Endothelial cell of umbilical vein (primary cell): ENCODE measurements around the gene SNAP25.

ENCODE experiments used
- CTCF ChIP-seq, 2 donors: IDR thresholded peaks; 1 replicate in 1 of 2; 2 replicates in 1 of 2; pipeline ENCODE4 v1.5.1; 2011; ENCODE audit warnings: low read length in 2 of 2, mild to moderate bottlenecking in 2 of 2, moderate library complexity in 2 of 2, control low read depth in 1 of 2, inconsistent platforms in 1 of 2, low read depth in 1 of 2; ENCODE audit not compliant: insufficient read depth in 1 of 2; ENCODE audit errors: extremely low read depth in 1 of 2
- EZH2 ChIP-seq: IDR thresholded peaks from 2 replicates; pipeline ENCODE4 v1.6.1; 2012; ENCODE audit warnings: borderline replicate concordance, low read depth, mild to moderate bottlenecking, moderate library complexity, low read length, inconsistent platforms; ENCODE audit not compliant: severe bottlenecking
- FOS ChIP-seq: IDR thresholded peaks from 2 replicates; pipeline ENCODE4 v1.6.1; 2011; ENCODE audit warnings: mild to moderate bottlenecking, low read length, moderate library complexity, borderline replicate concordance; ENCODE audit not compliant: insufficient read depth
- GATA2 ChIP-seq: IDR thresholded peaks from 2 replicates; pipeline ENCODE4 v1.7.0; 2011; ENCODE audit warnings: low read depth, mild to moderate bottlenecking, moderate library complexity, mixed read lengths, low read length; ENCODE audit not compliant: insufficient read length, insufficient read depth
- MAX ChIP-seq: IDR thresholded peaks from 2 replicates; pipeline ENCODE4 v1.6.1; 2011; ENCODE audit not compliant: insufficient read depth, insufficient read length
- MYC ChIP-seq: IDR thresholded peaks from one replicate; pipeline ENCODE4 v1.6.1; 2011; ENCODE audit warnings: mild to moderate bottlenecking, low read depth, low read length
- POLR2A ChIP-seq: IDR thresholded peaks from 2 replicates; pipeline ENCODE4 v1.6.1; 2012; ENCODE audit warnings: low read depth, mild to moderate bottlenecking, control low read depth, low read length
- POLR2AphosphoS5 ChIP-seq: IDR thresholded peaks from 2 replicates; pipeline ENCODE4 v1.6.1; 2012; ENCODE audit warnings: low read depth, mild to moderate bottlenecking, control low read depth, low read length, moderate library complexity; ENCODE audit not compliant: insufficient read depth

GRCh38 chr20:10216146-10216791 is 2.4 kb upstream of the SNAP25 start:
- TF ChIP-seq CTCF (IDR thresholded peaks at IDR 0.05; ENCODE audit: extremely low read depth in 1 of 2, insufficient read depth in 1 of 2, low read depth in 1 of 2, low read length in 2 of 2) (no peak), POLR2A (no peak), MYC (no peak), GATA2 (no peak), FOS (no peak), POLR2AphosphoS5 (no peak), EZH2 (no peak), MAX (no peak)
